BJ (cell line): ENCODE measurements around the gene SYNRG. TPM values are rescaled to one million over a fixed set of nuclear protein-coding genes. Genes with fewer than 3 reads are reported as not detected.

Source experiments
- CTCF ChIA-PET: fragments of 350-600 bp; formaldehyde crosslinking; extraction: SDS; loops from one replicate; lab custom pipeline; 2021; ENCODE audit warnings: antibody characterized with exemption, inconsistent platforms; lab: Yijun Ruan, JAX
- POLR2A ChIA-PET: fragments of 300-600 bp; sonication (Branson Sonifier 250); formaldehyde crosslinking; extraction: SDS; loops from one replicate; lab custom pipeline; 2021; ENCODE audit warnings: antibody characterized with exemption; lab: Charles Lee
- DNase-seq: peaks from one replicate; pipeline ENCODE4 v3.0.0-alpha.2; 2011; ENCODE audit warnings: low read depth
- H3K27me3 ChIP-seq: 2 replicates; pipeline ENCODE4 v1.6.0; 2011; ENCODE audit warnings: low read length; ENCODE audit not compliant: control insufficient read depth, insufficient read depth
- H3K36me3 ChIP-seq: 2 replicates; pipeline ENCODE4 v1.5.1; 2011; ENCODE audit warnings: low read length; ENCODE audit not compliant: control insufficient read depth, insufficient read depth
- H3K4me3 ChIP-seq: 2 replicates; pipeline ENCODE4 v1.5.1; 2011; ENCODE audit warnings: low read depth, mild to moderate bottlenecking, control low read depth, low read length
- CTCF ChIP-seq: IDR thresholded peaks from 2 replicates; pipeline ENCODE4 v1.5.1; 2011; ENCODE audit warnings: low read depth, mild to moderate bottlenecking, control low read depth, inconsistent platforms, low read length, moderate library complexity; ENCODE audit not compliant: insufficient read depth
- polyA plus RNA-seq: library from polyadenylated mRNA; depleted of rRNA; stranded (reverse); fragments of >200 nt; gene quantifications from 2 replicates; pipeline ENCODE4 v1.2.3, GENCODE V29; 2011

Gene SYNRG
- polyA plus RNA-seq, 1 experiment, result 10.2 TPM

GRCh38 chr17:37520174-37520573 lies 89.0 kb downstream of the SYNRG start:
- no peak for DNase-seq
- H3K4me3 ChIP-seq, result no peak overlapping the region
- POLR2A ChIA-PET, result no interaction called here
- peaks cover 16% of the 10 kb centered on the region for H3K36me3 ChIP-seq
- CTCF ChIA-PET, result no interaction called here
- no peak for TF ChIP-seq CTCF
- H3K27me3 ChIP-seq, result no peaks in the 10 kb centered on the region

- POLR2A ChIA-PET, result no interaction called here
- no peak for TF ChIP-seq CTCF
- CTCF ChIA-PET, result interaction anchor here (0.7 to 1.4 kb wide), 2 partner anchors 30 to 146 kb away, joined by 3 to 4 read pairs; no protein-coding TSS in a partner anchor
- peak; percentile 21 for DNase-seq
- Histone ChIP-seq H3K27me3 (no peaks in the 10 kb centered on the region), H3K36me3 (peaks cover 15% of the 10 kb centered on the region), H3K4me3 (no peak overlapping the region)
Observed at GRCh38 chr17:37519251-37519985, 89.8 kb downstream of the SYNRG start.

GRCh38 chr17:37518826-37519225 lies 90.4 kb downstream of the SYNRG start:
- DNase-seq, result no peak
- Histone ChIP-seq H3K27me3 (no peaks in the 10 kb centered on the region), H3K4me3 (no peak overlapping the region), H3K36me3 (peaks cover 14% of the 10 kb centered on the region)
- TF ChIP-seq CTCF, result no peak
- ChIA-PET CTCF (interaction anchor here (0.7 to 3.1 kb wide), 3 partner anchors 8 to 145 kb away, joined by 3 to 14 read pairs (median 4); no protein-coding TSS in a partner anchor), POLR2A (no interaction called here)

- no peak for TF ChIP-seq CTCF
- no peak for DNase-seq
- POLR2A ChIA-PET, result no interaction called here
- Histone ChIP-seq H3K27me3 (no peaks in the 10 kb centered on the region), H3K36me3 (peaks cover 17% of the 10 kb centered on the region), H3K4me3 (no peak overlapping the region)
- CTCF ChIA-PET, result interaction anchor here (1.6 to 3.1 kb wide), 2 partner anchors 9 to 23 kb away, joined by 3 to 14 read pairs; no protein-coding TSS in a partner anchor
Observed at GRCh38 chr17:37517881-37518280, 91.3 kb downstream of the SYNRG start.

- no peak for DNase-seq
- no peaks in the 10 kb centered on the region for H3K27me3 ChIP-seq
- peaks cover 22% of the 10 kb centered on the region for H3K36me3 ChIP-seq
- ChIA-PET CTCF (interaction anchor here (0.6 to 3.1 kb wide), 3 partner anchors 11 to 143 kb away, joined by 3 to 14 read pairs (median 6); no protein-coding TSS in a partner anchor), POLR2A (no interaction called here)
- no peak for TF ChIP-seq CTCF
- no peak overlapping the region for H3K4me3 ChIP-seq
Observed at GRCh38 chr17:37516127-37516571, 93.1 kb downstream of the SYNRG start.
